HepG2 (cell line): ENCODE data around the gene MYOM1. TPM values are rescaled to one million over a fixed set of nuclear protein-coding genes. Genes with fewer than 3 reads are reported as not detected.

Experiments used
- ATF7 ChIP-seq, 2 experiments: fragments of 450-650 bp in 1 of 2; sonication (generic) in 1 of 2; formaldehyde crosslinking in 1 of 2; IDR thresholded peaks; 2 replicates each; pipeline versions ENCODE4 v1.4.0 to v1.6.1; 2016 to 2020; ENCODE audit warnings: antibody characterized with exemption in 1 of 2, mild to moderate bottlenecking in 1 of 2, missing genetic modification reagents in 1 of 2
- DZIP1 ChIP-seq: sonication (generic); formaldehyde crosslinking; IDR thresholded peaks from 2 replicates; pipeline ENCODE4 v1.5.0; 2020; ENCODE audit warnings: mild to moderate bottlenecking, missing genetic modification reagents
- PBX3 ChIP-seq: sonication (generic); formaldehyde crosslinking; IDR thresholded peaks from 2 replicates; pipeline ENCODE4 v1.8.1; 2023; ENCODE audit warnings: missing genetic modification reagents, inconsistent platforms, borderline replicate concordance
- PRDM4 ChIP-seq: sonication (generic); formaldehyde crosslinking; IDR thresholded peaks from 2 replicates; pipeline ENCODE4 v1.9.0; 2021; ENCODE audit warnings: missing genetic modification reagents, borderline replicate concordance
- SRSF4 ChIP-seq: fragments of 200-400 bp; formaldehyde crosslinking; IDR thresholded peaks from one replicate; pipeline ENCODE4 v1.6.1; 2018; ENCODE audit warnings: mild to moderate bottlenecking, low read depth, low read length, moderate library complexity; ENCODE audit not compliant: poor library complexity, severe bottlenecking
- ZBTB44 ChIP-seq: sonication (generic); formaldehyde crosslinking; IDR thresholded peaks from 2 replicates; pipeline ENCODE4 v1.4.0; 2020; ENCODE audit warnings: missing genetic modification reagents
- ZNF142 ChIP-seq: sonication (generic); formaldehyde crosslinking; IDR thresholded peaks from 2 replicates; pipeline ENCODE4 v1.4.0; 2020; ENCODE audit warnings: missing genetic modification reagents
- ZNF224 ChIP-seq: sonication (generic); formaldehyde crosslinking; IDR thresholded peaks from 2 replicates; pipeline ENCODE4 v1.5.0; 2020; ENCODE audit warnings: mild to moderate bottlenecking, missing genetic modification reagents
- ZNF468 ChIP-seq: sonication (generic); formaldehyde crosslinking; IDR thresholded peaks from 2 replicates; pipeline ENCODE4 v1.8.0; 2022; ENCODE audit warnings: mild to moderate bottlenecking, moderate library complexity, missing genetic modification reagents
- ZNF547 ChIP-seq: sonication (generic); formaldehyde crosslinking; IDR thresholded peaks from 2 replicates; pipeline ENCODE4 v1.5.1; 2020; ENCODE audit warnings: mild to moderate bottlenecking, missing genetic modification reagents
- polyA plus RNA-seq, 8 experiments: library from polyadenylated mRNA; depleted of rRNA in 3 of 8; stranded (reverse) in 7 of 8; unstranded in 1 of 8; fragments of >200 nt; fragmentation: Illumina TruSeq in 4 of 8; extraction: Trizol in 4 of 8; gene quantifications; 2 replicates each; pipeline versions ENCODE4 v1.2.1 to v1.2.3, GENCODE V29; 2011 to 2016; ENCODE audit warnings: low read depth in 4 of 8, missing spikeins in 1 of 8, mixed read lengths in 1 of 8; ENCODE audit not compliant: insufficient read depth in 1 of 8
- total RNA-seq, 5 experiments: library from RNA; depleted of rRNA; stranded (reverse); fragments of >200 nt; fragmentation: Illumina TruSeq; extraction: Trizol; gene quantifications; 2 replicates each; pipeline ENCODE4 v1.2.3, GENCODE V29; 2016; ENCODE audit warnings: low read depth in 1 of 5

The MYOM1 gene
- total and polyA plus RNA-seq, 2 of the 13 experiments (the other 11 are each of a cell fraction or from before 2014, with no cell fraction given), result 0.46 to 0.98 TPM

GRCh38 chr18:3051718-3052410 is 167.9 kb downstream of the MYOM1 start (continued):
- no peak for TF ChIP-seq PBX3 (CRISPR knock-in tag)
- no peak for TF ChIP-seq SRSF4
- TF ChIP-seq ATF7 (IDR thresholded peaks at IDR 0.05), result peak; percentile 67
- peak; percentile 53; the same call in 1 of the 2 replicates for TF ChIP-seq ATF7 (CRISPR knock-in tag; IDR thresholded peaks at IDR 0.05)
- no peak for TF ChIP-seq ZNF547 (CRISPR knock-in tag)
- TF ChIP-seq PRDM4, result no peak
- TF ChIP-seq ZNF224, result no peak
- no peak for TF ChIP-seq DZIP1 (CRISPR knock-in tag)
- no peak for TF ChIP-seq ZNF468 (CRISPR knock-in tag)
- no peak for TF ChIP-seq ZBTB44 (CRISPR knock-in tag)
- TF ChIP-seq ZNF142, result no peak
